Urinary bladder (tissue), 4 donors: Measurements from ENCODE around the gene CD28. TPM values are rescaled to one million over a fixed set of nuclear protein-coding genes. Genes with fewer than 3 reads are reported as not detected.
"Not testable (repeated sequence)": the region's sequence is repeated elsewhere in the genome, so short reads cannot be mapped to it uniquely, and the experiment has no call there.

Experiments used
- DNase-seq: peaks from one replicate; pipeline ENCODE4 v3.0.0-alpha.2; 2015; ENCODE audit errors: extremely low spot score
- H3K27ac ChIP-seq: one replicate; pipeline ENCODE4 v1.5.1; 2013; ENCODE audit warnings: low read depth, mild to moderate bottlenecking, moderate library complexity
- H3K36me3 ChIP-seq: one replicate; pipeline ENCODE4 v1.6.1; 2013; ENCODE audit warnings: mild to moderate bottlenecking, moderate library complexity; ENCODE audit not compliant: insufficient read depth
- H3K4me1 ChIP-seq: one replicate; pipeline ENCODE4 v1.6.1; 2013; ENCODE audit warnings: mild to moderate bottlenecking, moderate library complexity; ENCODE audit not compliant: insufficient read depth
- H3K4me3 ChIP-seq: one replicate; pipeline ENCODE4 v1.5.1; 2013; ENCODE audit warnings: low read depth, low read length
- WGBS: extraction: QIAGEN DNeasy Blood & Tissue Kit; methylation state at CpG from one replicate; pipeline ENCODE4 v1.1.7; 2013; 5-methylcytosine and 5-hydroxymethylcytosine counted together
- polyA plus RNA-seq: library from polyadenylated mRNA; stranded (reverse); fragments of 200-250 nt; gene quantifications from one replicate; pipeline ENCODE4 v1.2.3, GENCODE V29; 2013
- small RNA-seq: library from RNA; depleted of rRNA; stranded (forward); fragments of <200 nt; gene quantifications from one replicate; pipeline ENCODE3, GENCODE V24; 2014
- total RNA-seq: library from RNA; depleted of rRNA; stranded (reverse); fragments of >200 nt; gene quantifications from one replicate; pipeline ENCODE4 v1.2.3, GENCODE V29; 2014
- donor health status: healthy with polysubstance abuse.
- donor health status: healthy.

Gene CD28
- total and polyA plus RNA-seq, 2 donors: 0.33 to 6.1 TPM

- H3K27ac ChIP-seq: no peak overlapping the region
- no peaks in the 10 kb centered on the region for H3K36me3 ChIP-seq
- WGBS: 51% methylated on average over 5 of the region's 5 CpGs
- H3K4me3 ChIP-seq: no peak overlapping the region
- DNase-seq: no peak
- no peaks in the 10 kb centered on the region for H3K4me1 ChIP-seq
These were observed 76.0 kb downstream of the CD28 start for GRCh38 chr2:203782262-203782976.

- Histone ChIP-seq H3K27ac (no peak overlapping the region), H3K36me3 (no peaks in the 10 kb centered on the region), H3K4me1 (no peaks in the 10 kb centered on the region), H3K4me3 (no peak overlapping the region)
- no peak for DNase-seq
- WGBS: 62% methylated on average over 4 of the region's 4 CpGs
These were observed 77.2 kb downstream of the CD28 start for GRCh38 chr2:203783496-203784203.

- not testable (repeated sequence) for H3K27ac ChIP-seq, H3K4me1 ChIP-seq, H3K36me3 ChIP-seq, H3K4me3 ChIP-seq, DNase-seq
- 84% methylated on average over 10 of the region's 10 CpGs for WGBS
These were observed 78.4 kb downstream of the CD28 start for GRCh38 chr2:203784710-203785270.

GRCh38 chr2:203785391-203786110, 79.1 kb downstream of the CD28 start:
- H3K27ac ChIP-seq, H3K36me3 ChIP-seq, H3K4me3 ChIP-seq, H3K4me1 ChIP-seq, DNase-seq: not testable (repeated sequence)
- 96% methylated on average over 37 of the region's 43 CpGs for WGBS

GRCh38 chr2:203786549-203787351, 80.3 kb downstream of the CD28 start:
- Histone ChIP-seq H3K36me3 (no peaks in the 10 kb centered on the region), H3K27ac (no peak overlapping the region), H3K4me3 (no peak overlapping the region), H3K4me1 (no peaks in the 10 kb centered on the region)
- DNase-seq: no peak
- 54% methylated on average over 6 of the region's 6 CpGs for WGBS

- Histone ChIP-seq H3K27ac (no peak overlapping the region), H3K36me3 (no peaks in the 10 kb centered on the region), H3K4me1 (no peaks in the 10 kb centered on the region), H3K4me3 (no peak overlapping the region)
- 88% methylated on average over 2 of the region's 2 CpGs for WGBS
- DNase-seq: no peak
These were observed 81.5 kb downstream of the CD28 start for GRCh38 chr2:203787979-203788378.

Small RNA genes lying within 50 kb of the gene (small RNA-seq; reads per million reads assigned to genes)
- not detected for gene AC125238.1
- not detected for gene RNU6-474P

Other genes starting within 250 kb of the CD28 start
- 47.7 TPM for gene RAPH1, start 171.3 kb upstream of the CD28 start, total RNA-seq
- gene RAPH1, start 171.3 kb upstream of the CD28 start, polyA plus RNA-seq: 5.3 TPM
- gene CTLA4, start 161.1 kb downstream of the CD28 start, total RNA-seq: 0.11 TPM
- 0.25 TPM for gene CTLA4, start 161.1 kb downstream of the CD28 start, polyA plus RNA-seq
- gene ICOS, start 230.1 kb downstream of the CD28 start, total RNA-seq: 0.21 TPM
- 0.14 TPM for gene ICOS, start 230.1 kb downstream of the CD28 start, polyA plus RNA-seq